ENCODE results near the gene RAI1.

RAI1 gene

GRCh38 chr17:17698371-17698770 is 17.1 kb downstream of the RAI1 start:
- H3K27me3 ChIP-seq (ENCODE audit: control insufficient read depth in 5 of 5, insufficient read depth in 4 of 5, low read length in 5 of 5) = no peaks in the 10 kb centered on the region
- peak overlapping the region; percentile 99 for H3K27ac ChIP-seq (ENCODE audit: low read depth, low read length)
- no peaks in the 10 kb centered on the region for H3K9me3 ChIP-seq (ENCODE audit: control insufficient read depth in 5 of 5, low read length in 5 of 5)
- H3K36me3 ChIP-seq (ENCODE audit: control insufficient read depth in 5 of 5, insufficient read depth in 5 of 5, low read length in 5 of 5) = no peaks in the 10 kb centered on the region
- peak overlapping the region in 1 of 5 donors; percentile 54 for H3K9ac ChIP-seq (ENCODE audit: low read length in 5 of 5)
- H3K4me3 ChIP-seq (ENCODE audit: low read depth in 1 of 5, low read length in 5 of 5) = no peak overlapping the region
- H3K4me1 ChIP-seq (ENCODE audit: control insufficient read depth in 5 of 5, insufficient read depth in 5 of 5, low read length in 5 of 5) = peaks cover 13 to 82% (median 74%) of the 10 kb centered on the region in 5 donors

GRCh38 chr17:17698869-17699351 is 17.7 kb downstream of the RAI1 start:
- H3K4me3 ChIP-seq (ENCODE audit: low read depth in 1 of 5, low read length in 5 of 5) = no peak overlapping the region

GRCh38 chr17:17699491-17699890 is 18.2 kb downstream of the RAI1 start:
- H3K4me3 ChIP-seq (ENCODE audit: low read depth in 1 of 5, low read length in 5 of 5) = no peak overlapping the region

More at GRCh38 chr17:17698869-17699351, 17.7 kb downstream of the RAI1 start:
- no peaks in the 10 kb centered on the region for H3K36me3 ChIP-seq (ENCODE audit: control insufficient read depth in 5 of 5, insufficient read depth in 5 of 5, low read length in 5 of 5)
- H3K4me1 ChIP-seq (ENCODE audit: control insufficient read depth in 5 of 5, insufficient read depth in 5 of 5, low read length in 5 of 5) = peaks cover 11 to 81% (median 71%) of the 10 kb centered on the region in 5 donors
- peak overlapping the region; percentile 37 for H3K27ac ChIP-seq (ENCODE audit: low read depth, low read length)
- peak overlapping the region in 3 of 5 donors; percentile 9 to 54 (median 38) for H3K9ac ChIP-seq (ENCODE audit: low read length in 5 of 5)
- H3K27me3 ChIP-seq (ENCODE audit: control insufficient read depth in 5 of 5, insufficient read depth in 4 of 5, low read length in 5 of 5) = no peaks in the 10 kb centered on the region
- no peaks in the 10 kb centered on the region for H3K9me3 ChIP-seq (ENCODE audit: control insufficient read depth in 5 of 5, low read length in 5 of 5)

GRCh38 chr17:17700251-17700969 is 19.2 kb downstream of the RAI1 start:
- H3K4me1 ChIP-seq (ENCODE audit: control insufficient read depth in 5 of 5, insufficient read depth in 5 of 5, low read length in 5 of 5) = peaks cover 10 to 74% (median 63%) of the 10 kb centered on the region in 5 donors
- no peaks in the 10 kb centered on the region for H3K9me3 ChIP-seq (ENCODE audit: control insufficient read depth in 5 of 5, low read length in 5 of 5)
- peak overlapping the region; percentile 35 for H3K27ac ChIP-seq (ENCODE audit: low read depth, low read length)
- H3K27me3 ChIP-seq (ENCODE audit: control insufficient read depth in 5 of 5, insufficient read depth in 4 of 5, low read length in 5 of 5) = no peaks in the 10 kb centered on the region
- peak overlapping the region; percentile 38 to 54 (median 40) for H3K4me3 ChIP-seq (ENCODE audit: low read depth in 1 of 5, low read length in 5 of 5)
- H3K9ac ChIP-seq (ENCODE audit: low read length in 5 of 5) = peak overlapping the region in 3 of 5 donors; percentile 50 to 70 (median 63)
- H3K36me3 ChIP-seq (ENCODE audit: control insufficient read depth in 5 of 5, insufficient read depth in 5 of 5, low read length in 5 of 5) = no peaks in the 10 kb centered on the region

More at GRCh38 chr17:17699491-17699890, 18.2 kb downstream of the RAI1 start:
- peak overlapping the region in 4 of 5 donors; percentile 16 to 54 (median 37) for H3K9ac ChIP-seq (ENCODE audit: low read length in 5 of 5)
- H3K27me3 ChIP-seq (ENCODE audit: control insufficient read depth in 5 of 5, insufficient read depth in 4 of 5, low read length in 5 of 5) = no peaks in the 10 kb centered on the region
- no peaks in the 10 kb centered on the region for H3K36me3 ChIP-seq (ENCODE audit: control insufficient read depth in 5 of 5, insufficient read depth in 5 of 5, low read length in 5 of 5)
- H3K4me1 ChIP-seq (ENCODE audit: control insufficient read depth in 5 of 5, insufficient read depth in 5 of 5, low read length in 5 of 5) = peaks cover 10 to 81% (median 68%) of the 10 kb centered on the region in 5 donors
- H3K27ac ChIP-seq (ENCODE audit: low read depth, low read length) = peak overlapping the region; percentile 37
- no peaks in the 10 kb centered on the region for H3K9me3 ChIP-seq (ENCODE audit: control insufficient read depth in 5 of 5, low read length in 5 of 5)

- Histone ChIP-seq H3K4me1 (ENCODE audit: control insufficient read depth in 5 of 5, insufficient read depth in 5 of 5, low read length in 5 of 5) (peaks cover 10 to 70% (median 58%) of the 10 kb centered on the region in 5 donors), H3K4me3 (ENCODE audit: low read depth in 1 of 5, low read length in 5 of 5) (peak overlapping the region in 3 of 5 donors; percentile 40 to 54 (median 48)), H3K9ac (ENCODE audit: low read length in 5 of 5) (peak overlapping the region in 2 of 5 donors; percentile 50 to 70), H3K27ac (ENCODE audit: low read depth, low read length) (no peak overlapping the region), H3K27me3 (ENCODE audit: control insufficient read depth in 5 of 5, insufficient read depth in 4 of 5, low read length in 5 of 5) (no peaks in the 10 kb centered on the region), H3K9me3 (ENCODE audit: control insufficient read depth in 5 of 5, low read length in 5 of 5) (no peaks in the 10 kb centered on the region), H3K36me3 (ENCODE audit: control insufficient read depth in 5 of 5, insufficient read depth in 5 of 5, low read length in 5 of 5) (no peaks in the 10 kb centered on the region)
These were observed 19.9 kb downstream of the RAI1 start for GRCh38 chr17:17701112-17701511.

DNA sequence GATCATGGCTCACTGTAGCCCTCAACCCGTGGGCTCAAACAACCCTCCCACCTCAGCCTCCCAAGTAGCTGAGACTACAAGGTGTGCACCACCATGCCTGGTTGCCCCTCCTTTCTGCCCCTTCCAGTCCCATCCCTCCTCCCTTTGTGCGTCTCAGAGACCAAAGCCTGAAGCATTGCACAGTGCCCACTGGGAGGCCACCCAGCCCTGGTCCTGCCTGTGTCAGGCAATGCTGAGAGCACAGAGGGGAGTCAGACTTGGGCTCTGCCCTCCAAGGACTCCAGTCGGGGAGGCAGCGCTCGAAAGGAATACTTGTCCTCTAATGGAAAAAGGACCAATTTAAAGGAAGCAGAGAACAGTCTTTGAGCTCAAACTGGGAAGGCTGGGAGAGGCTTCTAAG is 20.4 kb downstream of the RAI1 start:
- Histone ChIP-seq H3K27me3 (ENCODE audit: control insufficient read depth in 5 of 5, insufficient read depth in 4 of 5, low read length in 5 of 5) (no peaks in the 10 kb centered on the region), H3K4me3 (ENCODE audit: low read depth in 1 of 5, low read length in 5 of 5) (no peak overlapping the region), H3K36me3 (ENCODE audit: control insufficient read depth in 5 of 5, insufficient read depth in 5 of 5, low read length in 5 of 5) (no peaks in the 10 kb centered on the region), H3K4me1 (ENCODE audit: control insufficient read depth in 5 of 5, insufficient read depth in 5 of 5, low read length in 5 of 5) (peaks cover 10 to 70% (median 58%) of the 10 kb centered on the region in 5 donors), H3K9ac (ENCODE audit: low read length in 5 of 5) (no peak overlapping the region), H3K9me3 (ENCODE audit: control insufficient read depth in 5 of 5, low read length in 5 of 5) (no peaks in the 10 kb centered on the region), H3K27ac (ENCODE audit: low read depth, low read length) (no peak overlapping the region)

- Histone ChIP-seq H3K36me3 (ENCODE audit: control insufficient read depth in 5 of 5, insufficient read depth in 5 of 5, low read length in 5 of 5) (no peaks in the 10 kb centered on the region), H3K27ac (ENCODE audit: low read depth, low read length) (no peak overlapping the region), H3K9ac (ENCODE audit: low read length in 5 of 5) (no peak overlapping the region), H3K27me3 (ENCODE audit: control insufficient read depth in 5 of 5, insufficient read depth in 4 of 5, low read length in 5 of 5) (no peaks in the 10 kb centered on the region), H3K9me3 (ENCODE audit: control insufficient read depth in 5 of 5, low read length in 5 of 5) (no peaks in the 10 kb centered on the region), H3K4me3 (ENCODE audit: low read depth in 1 of 5, low read length in 5 of 5) (no peak overlapping the region), H3K4me1 (ENCODE audit: control insufficient read depth in 5 of 5, insufficient read depth in 5 of 5, low read length in 5 of 5) (peaks cover 9 to 70% (median 59%) of the 10 kb centered on the region in 5 donors)
These were observed 21.3 kb downstream of the RAI1 start for GRCh38 chr17:17702449-17703139.

DNA sequence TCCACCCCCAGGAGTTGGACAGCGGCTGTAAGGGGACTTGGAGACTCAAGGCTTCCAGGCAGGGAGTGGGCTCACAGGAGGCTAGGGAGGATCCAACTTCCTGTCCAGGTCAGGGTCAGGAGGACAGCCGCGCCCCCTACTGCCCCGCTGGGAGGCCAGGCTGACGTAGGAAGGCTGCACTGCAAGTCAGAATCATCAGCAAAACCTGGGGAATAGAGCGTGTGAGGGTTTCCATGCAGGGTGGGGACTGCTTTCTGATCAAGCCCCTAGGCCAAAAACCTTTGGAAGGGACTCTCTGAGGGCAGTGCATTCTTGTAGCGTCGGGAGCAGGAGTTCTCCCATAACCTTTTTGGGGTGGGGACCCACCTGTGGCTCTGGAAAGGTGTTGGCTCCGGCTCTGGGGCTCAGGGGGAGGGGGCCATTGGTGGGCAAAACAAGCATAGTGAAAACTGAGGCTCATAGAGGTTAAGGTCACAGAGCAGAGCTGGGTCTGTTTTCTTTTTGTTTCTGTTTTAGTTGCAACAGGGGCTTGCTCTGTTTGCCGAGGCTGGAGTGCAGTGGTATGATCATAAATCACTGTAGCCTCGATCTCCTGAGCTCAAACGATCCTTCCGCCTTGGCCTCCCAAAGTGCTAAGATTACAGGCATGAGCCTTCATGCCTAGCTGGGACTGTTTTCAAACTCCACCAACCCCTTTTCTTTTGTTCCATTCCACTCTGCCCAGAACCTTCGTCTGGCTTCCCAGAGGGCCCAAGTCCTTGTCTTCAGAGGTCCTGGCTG is 22.1 kb downstream of the RAI1 start:
- Histone ChIP-seq H3K9me3 (ENCODE audit: control insufficient read depth in 5 of 5, low read length in 5 of 5) (no peaks in the 10 kb centered on the region), H3K27me3 (ENCODE audit: control insufficient read depth in 5 of 5, insufficient read depth in 4 of 5, low read length in 5 of 5) (no peaks in the 10 kb centered on the region), H3K9ac (ENCODE audit: low read length in 5 of 5) (no peak overlapping the region), H3K4me1 (ENCODE audit: control insufficient read depth in 5 of 5, insufficient read depth in 5 of 5, low read length in 5 of 5) (peaks cover 8 to 70% (median 57%) of the 10 kb centered on the region in 5 donors), H3K36me3 (ENCODE audit: control insufficient read depth in 5 of 5, insufficient read depth in 5 of 5, low read length in 5 of 5) (no peaks in the 10 kb centered on the region), H3K4me3 (ENCODE audit: low read depth in 1 of 5, low read length in 5 of 5) (no peak overlapping the region), H3K27ac (ENCODE audit: low read depth, low read length) (no peak overlapping the region)

GRCh38 chr17:17704931-17705330 is 23.7 kb downstream of the RAI1 start:
- no peak overlapping the region for H3K4me3 ChIP-seq (ENCODE audit: low read depth in 1 of 5, low read length in 5 of 5)
- no peak overlapping the region for H3K27ac ChIP-seq (ENCODE audit: low read depth, low read length)
- H3K9me3 ChIP-seq (ENCODE audit: control insufficient read depth in 5 of 5, low read length in 5 of 5) = no peaks in the 10 kb centered on the region
- no peak overlapping the region for H3K9ac ChIP-seq (ENCODE audit: low read length in 5 of 5)
- H3K27me3 ChIP-seq (ENCODE audit: control insufficient read depth in 5 of 5, insufficient read depth in 4 of 5, low read length in 5 of 5) = no peaks in the 10 kb centered on the region
- H3K36me3 ChIP-seq (ENCODE audit: control insufficient read depth in 5 of 5, insufficient read depth in 5 of 5, low read length in 5 of 5) = no peaks in the 10 kb centered on the region
- peaks cover 3 to 67% (median 45%) of the 10 kb centered on the region in 5 donors for H3K4me1 ChIP-seq (ENCODE audit: control insufficient read depth in 5 of 5, insufficient read depth in 5 of 5, low read length in 5 of 5)

All from subcutaneous abdominal adipose tissue (tissue), 5 donors.